Smooth muscle cell of the coronary artery (primary cell): Measurements from ENCODE around the gene MSH6. TPM values are rescaled to one million over a fixed set of nuclear protein-coding genes. Genes with fewer than 3 reads are reported as not detected.

Experiments used
- total RNA-seq: library from RNA; depleted of rRNA; stranded (reverse); fragments of >200 nt; gene quantifications from 2 replicates; pipeline ENCODE4 v1.2.3, GENCODE V29; 2014; ENCODE audit warnings: low replicate concordance

Gene MSH6, protein sequence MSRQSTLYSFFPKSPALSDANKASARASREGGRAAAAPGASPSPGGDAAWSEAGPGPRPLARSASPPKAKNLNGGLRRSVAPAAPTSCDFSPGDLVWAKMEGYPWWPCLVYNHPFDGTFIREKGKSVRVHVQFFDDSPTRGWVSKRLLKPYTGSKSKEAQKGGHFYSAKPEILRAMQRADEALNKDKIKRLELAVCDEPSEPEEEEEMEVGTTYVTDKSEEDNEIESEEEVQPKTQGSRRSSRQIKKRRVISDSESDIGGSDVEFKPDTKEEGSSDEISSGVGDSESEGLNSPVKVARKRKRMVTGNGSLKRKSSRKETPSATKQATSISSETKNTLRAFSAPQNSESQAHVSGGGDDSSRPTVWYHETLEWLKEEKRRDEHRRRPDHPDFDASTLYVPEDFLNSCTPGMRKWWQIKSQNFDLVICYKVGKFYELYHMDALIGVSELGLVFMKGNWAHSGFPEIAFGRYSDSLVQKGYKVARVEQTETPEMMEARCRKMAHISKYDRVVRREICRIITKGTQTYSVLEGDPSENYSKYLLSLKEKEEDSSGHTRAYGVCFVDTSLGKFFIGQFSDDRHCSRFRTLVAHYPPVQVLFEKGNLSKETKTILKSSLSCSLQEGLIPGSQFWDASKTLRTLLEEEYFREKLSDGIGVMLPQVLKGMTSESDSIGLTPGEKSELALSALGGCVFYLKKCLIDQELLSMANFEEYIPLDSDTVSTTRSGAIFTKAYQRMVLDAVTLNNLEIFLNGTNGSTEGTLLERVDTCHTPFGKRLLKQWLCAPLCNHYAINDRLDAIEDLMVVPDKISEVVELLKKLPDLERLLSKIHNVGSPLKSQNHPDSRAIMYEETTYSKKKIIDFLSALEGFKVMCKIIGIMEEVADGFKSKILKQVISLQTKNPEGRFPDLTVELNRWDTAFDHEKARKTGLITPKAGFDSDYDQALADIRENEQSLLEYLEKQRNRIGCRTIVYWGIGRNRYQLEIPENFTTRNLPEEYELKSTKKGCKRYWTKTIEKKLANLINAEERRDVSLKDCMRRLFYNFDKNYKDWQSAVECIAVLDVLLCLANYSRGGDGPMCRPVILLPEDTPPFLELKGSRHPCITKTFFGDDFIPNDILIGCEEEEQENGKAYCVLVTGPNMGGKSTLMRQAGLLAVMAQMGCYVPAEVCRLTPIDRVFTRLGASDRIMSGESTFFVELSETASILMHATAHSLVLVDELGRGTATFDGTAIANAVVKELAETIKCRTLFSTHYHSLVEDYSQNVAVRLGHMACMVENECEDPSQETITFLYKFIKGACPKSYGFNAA (N-terminal part only)
- total RNA-seq = 23.5 and 29.2 TPM in 2 replicates

DNA sequence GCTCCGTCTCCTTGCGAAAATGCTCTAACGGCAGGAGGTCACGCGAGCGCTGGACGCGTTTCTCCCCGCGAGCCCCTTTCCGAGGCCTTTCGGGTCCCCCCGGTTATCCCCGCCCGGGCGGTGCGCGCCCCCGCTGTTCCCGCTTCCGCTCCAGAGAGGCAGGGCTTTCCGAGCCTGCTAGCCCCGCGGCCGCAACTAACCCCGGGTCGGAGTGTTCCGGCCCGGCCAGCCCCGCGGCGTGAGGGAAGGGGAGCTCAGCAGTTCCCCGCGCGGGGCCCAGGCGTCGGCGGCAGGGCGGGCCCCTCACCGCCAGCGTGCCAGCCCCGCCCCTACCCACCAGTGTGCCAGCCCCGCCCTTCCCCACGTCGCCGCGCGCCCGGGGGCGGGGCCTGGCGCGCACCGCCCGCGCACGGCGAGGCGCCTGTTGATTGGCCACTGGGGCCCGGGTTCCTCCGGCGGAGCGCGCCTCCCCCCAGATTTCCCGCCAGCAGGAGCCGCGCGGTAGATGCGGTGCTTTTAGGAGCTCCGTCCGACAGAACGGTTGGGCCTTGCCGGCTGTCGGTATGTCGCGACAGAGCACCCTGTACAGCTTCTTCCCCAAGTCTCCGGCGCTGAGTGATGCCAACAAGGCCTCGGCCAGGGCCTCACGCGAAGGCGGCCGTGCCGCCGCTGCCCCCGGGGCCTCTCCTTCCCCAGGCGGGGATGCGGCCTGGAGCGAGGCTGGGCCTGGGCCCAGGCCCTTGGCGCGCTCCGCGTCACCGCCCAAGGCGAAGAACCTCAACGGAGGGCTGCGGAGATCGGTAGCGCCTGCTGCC, at the start of gene MSH6:
Gene MSH6 (plus strand): TSS at position 475 of the 815 bp plus-strand sequence. CDS start 89 bp downstream, at position 564.

Other genes with a start within 250 kb of the MSH6 start
- gene KCNK12, start 212.2 kb upstream of the MSH6 start, total RNA-seq = not detected in 2 replicates
- gene FBXO11, start 123.4 kb downstream of the MSH6 start, total RNA-seq = 40.4 and 44.6 TPM in 2 replicates